Measurements from ENCODE around the gene CPNE1.
A peak's percentile ranks its signal among the peaks of the same experiment; 100 is the strongest.

GRCh38 chr20:35617397-35618262 lies 47.1 kb downstream of the CPNE1 start:
- TF ChIP-seq POLR2A (IDR thresholded peaks at IDR 0.05; ENCODE audit: borderline replicate concordance, extremely low read depth, insufficient read depth, insufficient read length) (no peak), EZH2 (IDR thresholded peaks at IDR 0.05) (no peak), POLR2AphosphoS5 (IDR thresholded peaks at IDR 0.05; ENCODE audit: low read depth, low read length) (no peak), CTCF (IDR thresholded peaks at IDR 0.05 in 2 of 3, conservative IDR thresholded peaks at IDR 0.05 in 1 of 3; ENCODE audit: borderline replicate concordance in 1 of 3, insufficient read depth in 1 of 3, low read depth in 2 of 3, low read length in 2 of 3) (peak in 2 of 3 experiments; percentile 47 to 52; a peak in 4 of 6 replicates), ZBTB33 (IDR thresholded peaks at IDR 0.05; ENCODE audit: extremely low read depth, insufficient replicate concordance, low read length) (no peak)

Measured in HCT116 (cell line).